ENCODE measurements around the gene AZI2.

AZI2 gene

GRCh38 chr3:28294667-28295413, 53.8 kb downstream of the AZI2 start:
- DNase-seq (ENCODE audit: extremely low read depth, low read depth), result no peak
- H3K4me3 ChIP-seq (replicated peaks; ENCODE audit: low read depth, low read length), result no peak overlapping the region
- TF ChIP-seq CTCF (IDR thresholded peaks at IDR 0.05; ENCODE audit: low read depth, low read length, missing control alignments), result no peak

GRCh38 chr3:28292622-28293021, 56.0 kb downstream of the AZI2 start:
- no peak for TF ChIP-seq CTCF (IDR thresholded peaks at IDR 0.05; ENCODE audit: low read depth, low read length, missing control alignments)
- H3K4me3 ChIP-seq (replicated peaks; ENCODE audit: low read depth, low read length), result no peak overlapping the region
- DNase-seq (ENCODE audit: extremely low read depth, low read depth), result no peak

GRCh38 chr3:28291577-28291976, 57.0 kb downstream of the AZI2 start:
- no peak for TF ChIP-seq CTCF (IDR thresholded peaks at IDR 0.05; ENCODE audit: low read depth, low read length, missing control alignments)
- DNase-seq (ENCODE audit: extremely low read depth, low read depth), result no peak
- no peak overlapping the region for H3K4me3 ChIP-seq (replicated peaks; ENCODE audit: low read depth, low read length)

GRCh38 chr3:28290863-28291300, 57.7 kb downstream of the AZI2 start:
- no peak for DNase-seq (ENCODE audit: extremely low read depth, low read depth)
- no peak for TF ChIP-seq CTCF (IDR thresholded peaks at IDR 0.05; ENCODE audit: low read depth, low read length, missing control alignments)
- no peak overlapping the region for H3K4me3 ChIP-seq (replicated peaks; ENCODE audit: low read depth, low read length)

GRCh38 chr3:28287046-28287445, 61.6 kb downstream of the AZI2 start:
- no peak for DNase-seq (ENCODE audit: extremely low read depth, low read depth)
- H3K4me3 ChIP-seq (replicated peaks; ENCODE audit: low read depth, low read length), result no peak overlapping the region
- no peak for TF ChIP-seq CTCF (IDR thresholded peaks at IDR 0.05; ENCODE audit: low read depth, low read length, missing control alignments)

- no peak for DNase-seq (ENCODE audit: extremely low read depth, low read depth)
- peak; percentile 32 for TF ChIP-seq CTCF (IDR thresholded peaks at IDR 0.05; ENCODE audit: low read depth, low read length, missing control alignments)
- no peak overlapping the region for H3K4me3 ChIP-seq (replicated peaks; ENCODE audit: low read depth, low read length)
Observed at GRCh38 chr3:28286595-28286994, 62.0 kb downstream of the AZI2 start.

- no peak for TF ChIP-seq CTCF (IDR thresholded peaks at IDR 0.05; ENCODE audit: low read depth, low read length, missing control alignments)
- no peak overlapping the region for H3K4me3 ChIP-seq (replicated peaks; ENCODE audit: low read depth, low read length)
- DNase-seq (ENCODE audit: extremely low read depth, low read depth), result no peak
Observed at GRCh38 chr3:28280781-28281180, 67.8 kb downstream of the AZI2 start.

Measured in HFF-Myc (cell line).